Stomach (tissue), 9 donors: ENCODE results near the gene KLHL24. TPM values are rescaled to one million over a fixed set of nuclear protein-coding genes. Genes with fewer than 3 reads are reported as not detected.
A peak's percentile ranks its signal among the peaks of the same experiment; 100 is the strongest.
"Not testable (repeated sequence)": the region's sequence is repeated elsewhere in the genome, so short reads cannot be mapped to it uniquely, and the experiment has no call there.

Experiments
- DNase-seq, 2 donors: peaks; one replicate each; pipeline versions ENCODE4 v3.0.0 to v3.0.0-alpha.2; 2013 to 2019
- H3K27ac ChIP-seq, 5 donors: fragments of 200-600 bp in 4 of 5; sonication (generic) in 4 of 5; one replicate each; pipeline ENCODE4 v1.5.1; 2013 to 2019; ENCODE audit warnings: mild to moderate bottlenecking in 1 of 5, moderate library complexity in 1 of 5
- H3K27me3 ChIP-seq, 3 donors: fragments of 200-600 bp; sonication (generic); one replicate each; pipeline ENCODE4 v1.5.1; 2017 to 2019; ENCODE audit warnings: mixed run types in 1 of 3
- H3K36me3 ChIP-seq, 4 donors: fragments of 200-600 bp; sonication (generic); 1 replicate in 3 of 4; 2 replicates in 1 of 4; pipeline ENCODE4 v1.5.1; 2016 to 2019
- H3K4me1 ChIP-seq, 4 donors: fragments of 200-600 bp; sonication (generic); one replicate each; pipeline ENCODE4 v1.5.1; 2016 to 2019
- H3K4me3 ChIP-seq, 4 donors: fragments of 200-600 bp; sonication (generic) in 3 of 4; one replicate each; pipeline ENCODE4 v1.5.1; 2016 to 2019; ENCODE audit warnings: mild to moderate bottlenecking in 1 of 4
- H3K9me3 ChIP-seq, 4 donors: fragments of 200-600 bp; sonication (generic); one replicate each; pipeline ENCODE4 v1.5.1; 2016 to 2019
- CTCF ChIP-seq, 7 experiments: fragments of 450-650 bp in 4 of 7; fragments of 200-600 bp in 3 of 7; sonication (generic) in 3 of 7; IDR thresholded peaks; one replicate each; pipeline ENCODE4 v1.5.1; 2016 to 2019; ENCODE audit warnings: antibody characterized with exemption in 7 of 7, control low read depth in 2 of 7, mild to moderate bottlenecking in 1 of 7
- EP300 ChIP-seq: sonication (generic); formaldehyde crosslinking; IDR thresholded peaks from one replicate; pipeline ENCODE4 v1.6.1; 2017; ENCODE audit warnings: antibody characterized with exemption
- POLR2A ChIP-seq, 4 donors: fragments of 450-650 bp; IDR thresholded peaks; one replicate each; pipeline ENCODE4 v1.6.1; 2016; ENCODE audit warnings: antibody characterized with exemption in 4 of 4, control low read depth in 2 of 4, mild to moderate bottlenecking in 1 of 4, moderate library complexity in 1 of 4
- POLR2AphosphoS5 ChIP-seq, 3 donors: sonication (generic); formaldehyde crosslinking; IDR thresholded peaks; one replicate each; pipeline ENCODE4 v1.6.1; 2016; ENCODE audit warnings: antibody characterized with exemption in 3 of 3
- WGBS, 5 donors: extraction: QIAGEN DNeasy Blood & Tissue Kit in 3 of 5; methylation state at CpG; one replicate each; pipeline versions ENCODE4 v1.1.5 to v1.1.7; 2013 to 2018; 5-methylcytosine and 5-hydroxymethylcytosine counted together
- intact Hi-C: fragments of 100-400 bp; cut with DNase I; formaldehyde crosslinking; loops from one replicate; pipeline ENCODE4 v1.15.1; 2023; ENCODE audit warnings: low total_unique reads
- polyA plus RNA-seq, 3 donors: library from polyadenylated mRNA; stranded (reverse); fragments of 200-250 nt; gene quantifications; one replicate each; pipeline ENCODE4 v1.2.3, GENCODE V29; 2013
- total RNA-seq, 5 donors: library from RNA; depleted of rRNA; stranded (reverse); fragments of >200 nt; gene quantifications; one replicate each; pipeline versions ENCODE4 v1.1.0 to v1.2.3, GENCODE V29; 2014 to 2016
- donor health status: healthy with polysubstance abuse.
- donor health status: Bipolar disorder and iron deficiency.
- donor health status: healthy.

KLHL24 gene
- total and polyA plus RNA-seq, 8 donors = 5.2 to 186 (median 28.2) TPM

GRCh38 chr3:183687705-183688104 lies 52.3 kb downstream of the KLHL24 start:
- WGBS, 5 donors = 87 to 93% (median 88%) methylated on average over 6 of the region's 6 CpGs

GRCh38 chr3:183688874-183689273 lies 53.5 kb downstream of the KLHL24 start:
- Histone ChIP-seq H3K9me3 (no peaks in the 10 kb centered on the region), H3K27me3 (no peaks in the 10 kb centered on the region), H3K4me1 (peaks cover 0 to 9% (median 2%) of the 10 kb centered on the region in 4 donors), H3K4me3 (no peak overlapping the region), H3K27ac (no peak overlapping the region), H3K36me3 (no peaks in the 10 kb centered on the region)
- peak in 1 of 2 donors; percentile 56 for DNase-seq
- WGBS, 5 donors = 20 to 55% (median 32%) methylated on average over 3 of the region's 3 CpGs
- intact Hi-C loops = no loop called here
- TF ChIP-seq POLR2AphosphoS5 (IDR thresholded peaks at IDR 0.05) (peak in 1 of 3 donors; percentile 5), POLR2A (IDR thresholded peaks at IDR 0.05) (no peak)

More at GRCh38 chr3:183687705-183688104, 52.3 kb downstream of the KLHL24 start:
- DNase-seq = no peak
- peaks cover 0 to 9% (median 4%) of the 10 kb centered on the region in 4 donors for H3K4me1 ChIP-seq
- H3K36me3 ChIP-seq = peaks cover 0 to 7% (median 3%) of the 10 kb centered on the region in 4 donors
- no peak overlapping the region for H3K4me3 ChIP-seq
- H3K27ac ChIP-seq = no peak overlapping the region
- no peaks in the 10 kb centered on the region for H3K9me3 ChIP-seq
- no peaks in the 10 kb centered on the region for H3K27me3 ChIP-seq
- TF ChIP-seq POLR2A (IDR thresholded peaks at IDR 0.05) (no peak), CTCF (IDR thresholded peaks at IDR 0.05) (no peak), EP300 (no peak), POLR2AphosphoS5 (IDR thresholded peaks at IDR 0.05) (no peak)
- intact Hi-C loops = no loop called here

- WGBS, 5 donors = 90 to 97% (median 96%) methylated on average over 5 of the region's 5 CpGs
- H3K9me3 ChIP-seq, H3K27me3 ChIP-seq, H3K4me3 ChIP-seq, H3K4me1 ChIP-seq, H3K36me3 ChIP-seq, intact Hi-C loops, DNase-seq: not testable (repeated sequence)
- H3K27ac ChIP-seq = peak overlapping the region in 1 of 5 donors; percentile 4
Measured at GRCh38 chr3:183689621-183690020, 54.2 kb downstream of the KLHL24 start.

GRCh38 chr3:183690402-183690995 lies 55.1 kb downstream of the KLHL24 start:
- Histone ChIP-seq H3K4me1 (peaks cover 0 to 9% (median 2%) of the 10 kb centered on the region in 4 donors), H3K36me3 (no peaks in the 10 kb centered on the region), H3K4me3 (no peak overlapping the region), H3K9me3 (no peaks in the 10 kb centered on the region), H3K27ac (no peak overlapping the region), H3K27me3 (no peaks in the 10 kb centered on the region)
- no peak for DNase-seq
- intact Hi-C loops = no loop called here
- WGBS, 5 donors = 94 to 97% (median 97%) methylated on average over 11 of the region's 11 CpGs
- no peak for TF ChIP-seq CTCF (IDR thresholded peaks at IDR 0.05)

- no peaks in the 10 kb centered on the region for H3K36me3 ChIP-seq
- intact Hi-C loops = no loop called here
- peaks cover 0 to 14% (median 4%) of the 10 kb centered on the region in 4 donors for H3K4me1 ChIP-seq
- no peaks in the 10 kb centered on the region for H3K9me3 ChIP-seq
- TF ChIP-seq EP300 (no peak), POLR2AphosphoS5 (IDR thresholded peaks at IDR 0.05) (no peak), CTCF (IDR thresholded peaks at IDR 0.05) (no peak), POLR2A (IDR thresholded peaks at IDR 0.05) (no peak)
- WGBS, 5 donors = 91 to 94% (median 93%) methylated on average over 10 of the region's 10 CpGs
- H3K27me3 ChIP-seq = no peaks in the 10 kb centered on the region
- no peak overlapping the region for H3K4me3 ChIP-seq
- DNase-seq = no peak
- H3K27ac ChIP-seq = no peak overlapping the region
Measured at GRCh38 chr3:183692436-183692835, 57.0 kb downstream of the KLHL24 start.
